ENCODE data around the gene RYR2.

GRCh38 chr1:237033061-237033460 lies 8.9 kb upstream of the RYR2 start:
- TF ChIP-seq POLR2A (IDR thresholded peaks at IDR 0.05; ENCODE audit: low read depth, low read length) (no peak), POLR2AphosphoS5 (IDR thresholded peaks at IDR 0.05; ENCODE audit: low read depth, low read length) (no peak)
